Stimulated activated CD8-positive, alpha-beta memory T cell treated with anti-CD3 and anti-CD28 coated beads, Interleukin-2, amount 100 ng/mL, for 1 hour (primary cell): ENCODE data around the gene ADAMTS8.

Source experiments
- DNase-seq, 2 donors: peaks; one replicate each; pipeline ENCODE4 v3.0.0-alpha.2; 2020; ENCODE audit warnings: low read depth in 2 of 2

ADAMTS8 gene

GRCh38 chr11:130462101-130462885 lies 33.9 kb upstream of the ADAMTS8 start:
- no peak for DNase-seq

- no peak for DNase-seq
Measured at GRCh38 chr11:130459521-130459920, 31.1 kb upstream of the ADAMTS8 start.

GRCh38 chr11:130458410-130458729 lies 30.0 kb upstream of the ADAMTS8 start:
- no peak for DNase-seq

- DNase-seq, result no peak
Measured at GRCh38 chr11:130457623-130458409, 29.4 kb upstream of the ADAMTS8 start.

GRCh38 chr11:130456286-130456685 lies 27.9 kb upstream of the ADAMTS8 start:
- DNase-seq, result no peak

GRCh38 chr11:130455483-130456127 lies 27.2 kb upstream of the ADAMTS8 start:
- no peak for DNase-seq

GRCh38 chr11:130454491-130455252 lies 26.3 kb upstream of the ADAMTS8 start:
- no peak for DNase-seq

- no peak for DNase-seq
Measured at GRCh38 chr11:130452940-130453339, 24.5 kb upstream of the ADAMTS8 start.

- DNase-seq, result no peak
Measured at GRCh38 chr11:130452176-130452575, 23.8 kb upstream of the ADAMTS8 start.

GRCh38 chr11:130451231-130452019 lies 23.0 kb upstream of the ADAMTS8 start:
- no peak for DNase-seq

GRCh38 chr11:130449996-130450769 lies 21.8 kb upstream of the ADAMTS8 start:
- no peak for DNase-seq

GRCh38 chr11:130449310-130449990 lies 21.0 kb upstream of the ADAMTS8 start:
- DNase-seq, result no peak

- no peak for DNase-seq
Measured at GRCh38 chr11:130448416-130449309, 20.3 kb upstream of the ADAMTS8 start, which contains the start of gene ADAMTS15. TSS of gene ADAMTS15 (plus strand) at chr11:130448645. CDS start at chr11:130448974, 329 bp downstream.

- no peak for DNase-seq
Measured at GRCh38 chr11:130448039-130448415, 19.6 kb upstream of the ADAMTS8 start.

GRCh38 chr11:130445788-130446187 lies 17.4 kb upstream of the ADAMTS8 start:
- no peak for DNase-seq

GRCh38 chr11:130442737-130443136 lies 14.3 kb upstream of the ADAMTS8 start:
- no peak for DNase-seq

- DNase-seq, result no peak
Measured at GRCh38 chr11:130441719-130442118, 13.3 kb upstream of the ADAMTS8 start.

- no peak for DNase-seq
Measured at GRCh38 chr11:130439876-130440275, 11.5 kb upstream of the ADAMTS8 start.

GRCh38 chr11:130439160-130439519 lies 10.7 kb upstream of the ADAMTS8 start:
- DNase-seq, result no peak
